Fibroblast of upper back skin (primary cell): ENCODE data around the gene CCL5.
A peak's percentile ranks its signal among the peaks of the same experiment; 100 is the strongest.

ENCODE experiments used
- DNase-seq: peaks from one replicate; pipeline ENCODE4 v3.0.0-alpha.2; 2013

CCL5 gene

DNA sequence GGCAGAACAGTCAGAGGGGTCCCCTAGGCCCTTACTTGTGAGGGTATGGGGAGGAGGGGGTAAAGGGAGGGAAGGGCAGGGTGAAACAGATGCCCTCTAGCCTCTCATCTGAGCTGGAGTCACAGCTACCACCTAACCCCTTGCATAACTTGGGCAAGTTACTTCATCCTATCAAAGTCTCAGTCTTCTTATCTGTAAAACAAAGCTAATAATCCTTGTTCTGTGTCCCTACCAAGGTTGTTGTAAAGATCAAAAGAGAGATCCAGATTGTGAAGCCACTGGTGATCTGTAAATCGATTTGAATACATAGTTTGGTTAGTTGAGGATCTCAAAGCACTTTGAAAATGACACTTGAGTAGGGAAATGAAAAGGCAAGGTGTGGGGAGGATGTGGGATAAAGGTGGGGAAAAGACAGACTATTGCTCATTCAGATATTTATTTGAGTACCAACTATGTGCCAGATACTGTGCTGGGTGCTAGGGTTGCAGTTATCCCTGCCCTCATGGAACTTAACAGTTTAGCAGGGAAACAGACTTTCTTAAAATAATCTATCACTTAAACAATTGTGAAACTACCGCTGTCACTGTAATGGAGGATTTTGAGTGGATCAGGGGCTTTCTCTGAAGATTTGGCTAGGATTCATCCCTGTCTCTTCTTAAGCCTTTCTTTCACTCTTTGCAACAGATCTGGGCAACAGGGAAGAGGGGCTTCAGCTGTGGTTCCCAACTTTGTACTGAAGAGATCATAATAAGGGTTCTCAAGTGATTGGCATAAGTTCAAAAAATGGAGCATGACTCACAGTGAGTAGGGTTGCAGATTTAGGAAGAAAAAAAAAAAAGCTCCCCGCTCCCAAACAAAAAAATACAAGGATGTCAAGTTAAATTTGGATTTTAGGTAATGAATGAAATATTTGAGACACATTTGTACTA, 14.5 kb downstream of the CCL5 start:
- DNase-seq, result peak; percentile 57

- DNase-seq, result no peak
Observed at GRCh38 chr17:35864853-35865252, 15.3 kb downstream of the CCL5 start.

- no peak for DNase-seq
Observed at GRCh38 chr17:35856603-35857002, 23.6 kb downstream of the CCL5 start.

DNA sequence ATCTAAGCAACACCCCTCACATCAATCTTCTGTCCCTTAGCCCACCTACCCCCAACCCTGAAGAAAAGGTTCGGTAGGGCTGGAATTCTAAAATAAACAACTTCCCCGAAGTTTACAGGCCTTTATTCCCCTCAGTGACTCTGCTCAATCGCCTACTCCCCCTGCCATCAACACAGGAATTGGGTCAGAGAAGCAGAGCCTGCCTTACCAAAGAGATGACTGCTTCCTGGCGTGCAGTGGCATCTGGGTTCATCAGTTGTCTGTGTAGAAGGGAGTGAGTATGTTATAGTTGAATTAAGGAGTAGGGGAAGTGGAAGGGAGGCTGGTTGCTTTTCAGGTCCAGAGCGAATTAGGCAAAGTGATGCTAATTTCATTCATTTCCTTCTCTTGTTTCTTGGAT, 24.2 kb downstream of the CCL5 start:
- no peak for DNase-seq

DNA sequence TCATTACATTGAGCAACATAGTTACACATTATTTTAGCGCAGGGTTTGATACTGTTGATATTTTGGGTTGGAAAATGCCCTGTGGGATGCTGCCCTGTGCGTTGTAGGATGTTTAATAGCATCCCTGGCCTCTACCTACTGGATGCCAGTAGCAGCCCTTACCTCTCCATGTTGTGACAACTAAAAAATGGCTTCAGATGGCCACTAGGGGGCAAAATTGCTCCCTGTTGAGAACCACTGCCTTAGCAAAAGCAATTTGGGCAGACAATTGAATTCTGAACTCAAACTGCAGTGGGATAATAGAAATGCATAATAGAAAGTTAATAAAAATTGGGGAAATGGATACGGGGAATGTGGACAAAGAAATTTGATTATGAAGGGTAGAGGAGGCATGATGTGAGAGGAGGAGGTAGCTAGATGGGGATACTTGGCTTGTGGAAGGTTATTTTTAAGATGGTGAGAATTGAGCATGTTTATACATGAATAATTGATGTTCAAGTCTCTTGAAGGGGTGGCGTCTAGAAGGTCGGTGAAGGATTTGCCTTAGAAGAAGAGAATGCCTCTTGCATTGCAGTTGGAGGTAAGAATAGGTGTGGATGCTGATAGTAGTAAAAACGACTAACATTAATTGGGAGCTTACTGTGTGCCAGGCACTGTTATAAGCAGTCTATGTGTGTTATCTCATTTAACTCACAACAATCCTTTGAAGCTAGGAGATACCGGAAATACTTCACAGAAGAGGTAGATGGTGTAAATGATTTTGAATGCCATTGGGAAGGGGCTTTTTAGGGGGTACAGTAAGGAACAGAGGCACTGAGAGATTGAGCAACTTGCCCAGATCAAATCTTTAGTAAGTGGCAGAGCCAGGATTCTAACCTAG, 30.5 kb downstream of the CCL5 start:
- DNase-seq, result peak; percentile 64

DNA sequence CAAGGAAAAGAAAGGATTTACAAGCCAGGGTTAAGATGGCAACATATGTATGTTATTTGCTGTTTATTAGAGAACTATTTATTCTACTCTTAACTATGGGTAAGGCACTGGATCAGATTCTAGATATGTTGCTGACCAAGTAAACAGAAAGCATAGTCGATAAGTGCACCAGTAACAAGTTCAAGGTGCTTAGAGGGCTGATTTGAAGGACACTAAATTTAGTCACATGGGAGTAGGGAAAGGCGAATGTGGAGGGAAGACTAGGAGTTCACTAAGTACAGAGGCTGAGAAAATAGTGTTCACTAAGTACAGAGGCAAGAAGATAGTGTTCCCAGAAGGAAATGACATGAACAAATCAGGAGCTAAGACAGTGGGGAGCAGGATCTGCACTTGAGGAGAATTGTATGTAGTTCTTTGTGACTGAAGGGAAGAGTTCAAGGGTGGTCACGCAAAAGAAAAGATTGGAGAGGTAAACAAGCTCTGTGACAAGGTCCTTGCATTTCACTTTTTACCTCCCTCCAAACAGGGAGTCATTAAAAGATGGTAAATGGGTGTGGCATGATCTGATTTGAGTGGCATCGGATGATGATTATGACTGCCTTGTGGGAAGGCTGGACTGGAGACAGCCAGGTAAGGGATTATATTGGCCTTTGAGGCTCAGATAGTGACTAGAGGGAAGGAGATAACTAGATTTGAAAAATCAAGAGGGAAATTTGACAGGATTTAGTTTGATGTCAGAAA, 32.4 kb downstream of the CCL5 start:
- no peak for DNase-seq

DNA sequence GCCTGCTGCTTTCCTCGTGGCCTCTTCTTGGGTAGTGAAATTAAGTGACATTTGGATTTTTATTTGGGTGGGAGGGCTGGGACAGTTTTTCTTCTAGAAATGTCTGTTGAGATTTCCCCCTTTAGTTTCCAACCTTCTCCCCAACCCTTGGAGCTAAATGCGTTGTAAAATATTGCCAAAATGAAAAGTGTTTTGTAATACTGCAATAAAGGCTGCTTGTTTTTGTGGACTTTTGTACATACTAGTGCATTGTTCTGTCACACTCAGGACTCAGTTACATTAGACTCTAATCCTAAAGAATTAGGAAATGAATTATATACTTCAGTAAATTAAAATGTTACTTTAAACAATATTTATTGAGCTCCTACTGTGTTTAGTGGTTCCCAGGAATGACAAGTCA, 33.2 kb downstream of the CCL5 start:
- no peak for DNase-seq

DNA sequence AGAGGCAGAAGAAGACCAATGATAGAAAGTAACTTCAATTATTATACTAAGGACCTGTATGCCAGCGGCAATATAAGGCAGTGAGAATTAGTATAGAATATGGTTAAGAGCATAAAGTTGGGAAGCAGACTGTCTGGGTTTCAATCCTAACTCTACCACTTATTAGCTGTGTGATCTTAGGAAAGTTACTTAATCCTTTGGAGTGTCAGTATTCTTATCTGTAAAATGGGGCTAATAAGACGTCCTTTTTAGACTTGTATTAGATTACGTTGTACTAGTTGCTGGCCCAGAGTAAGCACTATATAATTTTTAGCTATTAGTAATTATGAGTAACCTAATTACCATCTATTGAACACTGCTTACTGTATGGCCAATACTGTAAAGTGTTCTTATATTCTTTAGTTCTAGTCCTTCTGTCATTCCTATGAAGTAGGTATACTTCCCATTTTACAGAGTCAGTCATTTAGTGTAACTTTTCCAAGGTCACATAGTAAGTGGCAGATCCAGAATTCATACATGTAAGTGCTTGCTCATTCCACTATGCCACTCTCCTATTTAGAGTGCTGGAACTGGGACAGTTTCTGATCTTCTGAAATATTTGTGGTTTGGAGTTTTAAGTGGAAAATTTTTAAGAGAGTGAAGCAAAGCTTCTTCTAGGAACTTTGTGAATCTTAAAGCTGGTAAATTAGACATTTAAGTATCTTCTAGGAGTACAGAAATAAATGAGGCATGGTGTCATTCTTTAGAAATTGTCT, 33.9 kb downstream of the CCL5 start:
- DNase-seq, result peak; percentile 19

DNA sequence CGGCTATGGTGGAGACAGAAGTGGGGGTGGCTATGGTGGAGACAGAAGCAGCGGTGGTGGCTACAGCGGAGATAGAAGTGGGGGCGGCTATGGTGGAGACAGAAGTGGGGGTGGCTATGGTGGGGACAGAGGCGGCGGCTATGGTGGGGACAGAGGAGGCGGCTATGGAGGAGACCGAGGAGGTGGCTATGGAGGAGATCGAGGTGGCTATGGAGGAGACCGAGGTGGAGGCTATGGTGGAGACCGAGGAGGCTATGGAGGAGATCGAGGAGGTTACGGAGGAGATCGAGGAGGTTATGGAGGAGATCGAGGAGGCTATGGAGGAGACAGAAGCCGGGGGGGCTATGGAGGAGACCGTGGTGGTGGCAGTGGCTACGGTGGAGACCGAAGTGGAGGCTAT, 35.6 kb downstream of the CCL5 start:
- no peak for DNase-seq

- DNase-seq, result no peak
Observed at GRCh38 chr17:35843698-35844097, 36.5 kb downstream of the CCL5 start.

DNA sequence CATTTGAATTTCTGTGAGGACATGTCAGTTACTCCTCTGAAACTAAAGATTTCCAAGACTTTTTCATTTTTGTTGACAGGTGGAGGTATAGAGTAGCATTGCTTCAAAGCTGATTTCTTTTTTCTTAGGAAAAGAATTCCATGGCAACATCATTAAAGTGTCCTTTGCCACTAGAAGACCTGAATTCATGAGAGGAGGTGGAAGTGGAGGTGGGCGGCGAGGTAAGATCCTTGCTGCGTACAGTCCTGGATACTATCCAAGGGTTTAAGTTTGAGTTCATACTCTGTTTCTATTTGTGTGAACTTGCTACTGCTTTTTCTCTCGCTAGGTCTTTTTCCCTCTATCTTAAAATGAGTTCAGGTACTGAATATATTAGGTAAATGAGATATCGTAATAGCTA, 37.9 kb downstream of the CCL5 start:
- no peak for DNase-seq

DNA sequence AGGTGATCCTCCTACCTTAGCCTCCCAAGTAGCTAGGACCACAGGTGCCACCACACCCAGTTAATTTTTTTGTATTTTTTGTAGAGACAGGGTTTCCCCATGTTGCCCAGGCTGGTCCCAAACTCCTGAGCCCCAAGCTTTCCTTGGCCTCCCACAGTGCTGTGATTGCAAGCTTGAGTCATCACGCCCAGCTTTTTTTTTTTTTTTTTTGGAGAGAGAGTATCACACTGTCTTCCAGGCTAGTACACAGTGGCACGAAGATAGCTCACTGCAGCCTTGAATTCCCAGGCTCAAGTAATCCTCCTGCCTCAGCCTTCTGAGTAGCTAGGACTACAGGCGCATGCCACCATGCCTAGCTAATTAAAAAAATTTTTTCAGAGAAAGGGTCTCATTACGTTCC, 38.7 kb downstream of the CCL5 start:
- DNase-seq, result no peak

GRCh38 chr17:35841101-35841500, 39.1 kb downstream of the CCL5 start:
- DNase-seq, result no peak

DNA sequence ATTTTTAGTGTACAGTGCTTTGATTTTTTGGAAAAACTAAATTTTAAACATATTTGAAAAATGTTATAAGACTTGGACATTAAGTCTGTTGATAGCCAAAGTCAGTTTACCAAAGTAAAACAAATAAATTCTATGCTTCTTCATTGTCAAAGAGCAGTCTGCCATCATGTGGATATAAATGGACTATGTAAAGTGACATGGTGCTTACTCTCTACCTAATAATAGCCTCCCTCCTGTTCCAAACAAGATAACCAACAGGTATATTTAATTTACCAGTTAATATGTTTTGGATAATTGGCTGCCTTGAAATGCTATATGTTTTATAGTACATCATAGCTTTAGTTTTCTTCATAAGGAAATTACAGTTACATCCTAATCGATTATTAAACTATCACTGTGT, 55.0 kb downstream of the CCL5 start:
- no peak for DNase-seq
